HepG2 (cell line): Measurements from ENCODE around the gene MNAT1. TPM values are rescaled to one million over a fixed set of nuclear protein-coding genes. Genes with fewer than 3 reads are reported as not detected.

ENCODE experiments used
- ATAC-seq: fragments of 200-7000 bp; cut with Tn5 transposase; 3 replicates; pipeline ENCODE4 v1.9.1; 2020; ENCODE audit warnings: mild to moderate bottlenecking, moderate library complexity
- BruUV-seq: library from RNA; stranded (reverse); fragments of 400-500 nt; replicated peaks from 2 replicates; lab custom pipeline; 2021; lab: Mats Ljungman, UMichigan
- CTCF ChIA-PET: fragments of 300-600 bp; formaldehyde crosslinking; extraction: SDS; loops from one replicate; lab custom pipeline; 2021; ENCODE audit warnings: low total read pairs, inconsistent platforms, low intra/inter-chr PET ratio; lab: Yijun Ruan, JAX
- POLR2A ChIA-PET: fragments of 350-600 bp; sonication (Branson Sonifier 250); formaldehyde crosslinking; loops from one replicate; lab custom pipeline; 2020; ENCODE audit warnings: antibody characterized with exemption, inconsistent platforms; lab: Yijun Ruan, JAX
- DNase-seq: peaks from one replicate; pipeline ENCODE4 v3.0.0-alpha.2; 2015; ENCODE audit warnings: low spot score
- FAIRE-seq: peaks from 3 replicates; lab custom pipeline; 2011; peaks lifted over from hg19 to GRCh38; lab: Jason Lieb, UNC
- H2AFZ ChIP-seq: one replicate; pipeline ENCODE4 v1.6.1; 2011; ENCODE audit warnings: low read length, inconsistent platforms
- H3K27ac ChIP-seq: fragments of 300-600 bp; 3 replicates; pipeline ENCODE4 v1.8.0; 2011; ENCODE audit warnings: mixed run types, mild to moderate bottlenecking, mixed read lengths, low read length, inconsistent platforms; ENCODE audit not compliant: insufficient read depth; ENCODE audit errors: extremely low read length
- H3K27me3 ChIP-seq, 2 experiments: fragments of 200-600 bp in 1 of 2; 2 replicates in 1 of 2; 3 replicates in 1 of 2; pipeline versions ENCODE4 v1.6.0 to v1.8.0; 2011; ENCODE audit warnings: low read length in 2 of 2, mild to moderate bottlenecking in 2 of 2, moderate library complexity in 2 of 2, inconsistent platforms in 1 of 2; ENCODE audit not compliant: insufficient read depth in 2 of 2, control insufficient read depth in 1 of 2
- H3K36me3 ChIP-seq, 2 experiments: fragments of 200-600 bp in 1 of 2; replicated peaks in 1 of 2; 2 replicates in 1 of 2; 3 replicates in 1 of 2; pipeline versions ENCODE4 v1.5.1 to v1.8.0; 2011; ENCODE audit warnings: low read length in 2 of 2, inconsistent platforms in 1 of 2; ENCODE audit not compliant: insufficient read depth in 2 of 2, control insufficient read depth in 1 of 2
- H3K4me1 ChIP-seq: 2 replicates; pipeline ENCODE4 v1.5.1; 2012; ENCODE audit warnings: low read length, inconsistent platforms; ENCODE audit not compliant: insufficient read depth
- H3K4me2 ChIP-seq: 2 replicates; pipeline ENCODE4 v1.6.0; 2011; ENCODE audit warnings: low read depth, low read length, inconsistent platforms
- H3K4me3 ChIP-seq, 3 experiments: fragments of 200-600 bp in 1 of 3; sonication (generic), shearing (Covaris generic) in 1 of 3; replicated peaks in 1 of 3; 2 replicates each; pipeline ENCODE4 v1.5.1; 2011 to 2016; ENCODE audit warnings: low read length in 3 of 3, inconsistent platforms in 2 of 3, low read depth in 2 of 3, mild to moderate bottlenecking in 2 of 3, control low read depth in 1 of 3, mixed read lengths in 1 of 3; ENCODE audit not compliant: insufficient read depth in 1 of 3
- H3K79me2 ChIP-seq: one replicate; pipeline ENCODE4 v1.6.1; 2011; ENCODE audit warnings: low read length, inconsistent platforms; ENCODE audit not compliant: insufficient read depth
- H3K9ac ChIP-seq: 2 replicates; pipeline ENCODE4 v1.6.0; 2011; ENCODE audit warnings: mild to moderate bottlenecking, low read depth, low read length, inconsistent platforms; ENCODE audit not compliant: insufficient read depth
- H3K9me3 ChIP-seq: 2 replicates; pipeline ENCODE4 v1.5.1; 2012; ENCODE audit warnings: mild to moderate bottlenecking, low read length
- H4K20me1 ChIP-seq: 2 replicates; pipeline ENCODE4 v1.6.0; 2011; ENCODE audit warnings: inconsistent platforms, mild to moderate bottlenecking, low read length, moderate library complexity; ENCODE audit not compliant: insufficient read depth
- MYNN ChIP-seq: sonication (generic); formaldehyde crosslinking; IDR thresholded peaks from 2 replicates; pipeline ENCODE4 v1.4.0; 2020; ENCODE audit warnings: mild to moderate bottlenecking, low read depth, missing genetic modification reagents
- NRL ChIP-seq: sonication (generic); formaldehyde crosslinking; IDR thresholded peaks from 2 replicates; pipeline ENCODE4 v1.5.0; 2020; ENCODE audit warnings: missing genetic modification reagents, mild to moderate bottlenecking, moderate library complexity, borderline replicate concordance
- ONECUT2 ChIP-seq: sonication (generic); formaldehyde crosslinking; IDR thresholded peaks from 2 replicates; pipeline ENCODE4 v1.4.0; 2020; ENCODE audit warnings: missing genetic modification reagents
- WIZ ChIP-seq: sonication (generic); formaldehyde crosslinking; IDR thresholded peaks from 2 replicates; pipeline ENCODE4 v1.5.1; 2020; ENCODE audit warnings: mild to moderate bottlenecking, missing genetic modification reagents
- ZNF749 ChIP-seq: sonication (generic); formaldehyde crosslinking; IDR thresholded peaks from 2 replicates; pipeline ENCODE4 v1.8.0; 2022; ENCODE audit warnings: mild to moderate bottlenecking, missing genetic modification reagents, moderate library complexity, borderline replicate concordance
- ZNF768 ChIP-seq: sonication (generic); formaldehyde crosslinking; IDR thresholded peaks from 2 replicates; pipeline ENCODE4 v1.4.0; 2020; ENCODE audit warnings: missing genetic modification reagents
- WGBS: methylation state at CpG from one replicate; pipeline ENCODE4 v1.1.6; 2017; ENCODE audit warnings: low lambda C conversion rate; 5-methylcytosine and 5-hydroxymethylcytosine counted together
- in situ Hi-C: cut with HindIII; loops from 2 replicates; pipeline ENCODE4 v1.10.0; 2017; ENCODE audit warnings: low pct_unique_long_range_greater_than_20kb; ENCODE audit not compliant: extremely low pct_ligation_motif_present
- intact Hi-C: fragments of 100-400 bp; cut with micrococcal nuclease; formaldehyde crosslinking; loops from one replicate; pipeline ENCODE4 v1.10.0; 2022; ENCODE audit not compliant: unreplicated experiment
- polyA plus RNA-seq, 8 experiments: library from polyadenylated mRNA; depleted of rRNA in 3 of 8; stranded (reverse) in 7 of 8; unstranded in 1 of 8; fragments of >200 nt; fragmentation: Illumina TruSeq in 4 of 8; extraction: Trizol in 4 of 8; gene quantifications; 2 replicates each; pipeline versions ENCODE4 v1.2.1 to v1.2.3, GENCODE V29; 2011 to 2016; ENCODE audit warnings: low read depth in 4 of 8, missing spikeins in 1 of 8, mixed read lengths in 1 of 8; ENCODE audit not compliant: insufficient read depth in 1 of 8
- total RNA-seq, 5 experiments: library from RNA; depleted of rRNA; stranded (reverse); fragments of >200 nt; fragmentation: Illumina TruSeq; extraction: Trizol; gene quantifications; 2 replicates each; pipeline ENCODE4 v1.2.3, GENCODE V29; 2016; ENCODE audit warnings: low read depth in 1 of 5
- TF ChIP-seq, protein P1 (sequence below): IDR thresholded peaks from 2 replicates; pipeline ENCODE4 v1.6.1; 2012; ENCODE audit warnings: inconsistent platforms
- TF ChIP-seq, protein P2 (sequence below): fragments of 450-650 bp; IDR thresholded peaks from 2 replicates; pipeline ENCODE4 v1.6.1; 2017; ENCODE audit warnings: mild to moderate bottlenecking

The MNAT1 gene
- total and polyA plus RNA-seq, 2 of the 13 experiments (the other 11 are each of a cell fraction or from before 2014, with no cell fraction given), result 49.2 to 94.8 TPM

DNA sequence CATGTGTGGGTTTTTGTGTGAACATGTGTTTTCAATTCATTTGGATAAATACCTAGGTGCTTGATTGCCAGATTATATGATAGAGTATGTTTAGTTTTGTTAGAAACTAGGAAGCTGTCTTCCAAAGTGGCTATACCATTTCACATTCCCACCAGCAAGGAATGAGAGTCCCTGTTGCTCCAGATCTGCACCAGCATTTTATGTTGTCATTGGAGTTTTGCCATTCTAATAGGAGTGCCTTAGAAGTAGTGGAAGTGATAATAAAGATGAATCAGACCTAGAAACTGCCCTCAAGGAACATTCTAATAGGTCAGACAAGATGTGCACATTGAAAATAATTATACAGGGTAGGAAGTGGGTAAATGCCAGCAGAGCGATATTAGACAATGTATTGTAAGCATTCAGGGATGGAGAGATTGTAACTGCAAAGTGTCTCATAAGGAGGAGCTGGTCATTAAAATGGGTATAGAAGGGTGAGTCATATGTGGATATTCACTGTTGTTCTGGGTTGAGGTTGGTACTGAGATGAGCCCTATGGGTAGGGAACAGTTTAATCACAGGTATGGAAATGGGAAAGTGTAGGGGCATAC is 71.4 kb downstream of the MNAT1 start:
- H3K36me3 ChIP-seq, result peaks cover 0 to 8% of the 10 kb centered on the region in 2 experiments; a peak in 4 of 5 replicates
- FAIRE-seq, result no peak
- 94% methylated on average over 1 of the region's 1 CpG for WGBS
- no peaks in the 10 kb centered on the region for H3K4me1 ChIP-seq
- ChIA-PET CTCF (no interaction called here), POLR2A (no interaction called here)
- H3K4me2 ChIP-seq, result no peak overlapping the region
- intact Hi-C loops, result no loop called here
- ATAC-seq, result no peak
- no peaks in the 10 kb centered on the region for H3K79me2 ChIP-seq
- no peak overlapping the region for H3K9ac ChIP-seq
- H3K9me3 ChIP-seq, result no peaks in the 10 kb centered on the region
- H4K20me1 ChIP-seq, result no peaks in the 10 kb centered on the region
- BruUV-seq, result no TSS peak
- no peaks in the 10 kb centered on the region for H3K27me3 ChIP-seq
- in situ Hi-C loops, result no loop called here
- no peak overlapping the region for H3K27ac ChIP-seq
- DNase-seq, result no peak
- H2AFZ ChIP-seq, result no peak overlapping the region
- no peak overlapping the region for H3K4me3 ChIP-seq
- no peak for TF ChIP-seq WIZ (CRISPR knock-in tag)
- no peak for TF ChIP-seq ZNF768 (CRISPR knock-in tag)
- TF ChIP-seq, protein P1, sequence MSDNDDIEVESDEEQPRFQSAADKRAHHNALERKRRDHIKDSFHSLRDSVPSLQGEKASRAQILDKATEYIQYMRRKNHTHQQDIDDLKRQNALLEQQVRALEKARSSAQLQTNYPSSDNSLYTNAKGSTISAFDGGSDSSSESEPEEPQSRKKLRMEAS, result no peak
- TF ChIP-seq, protein P2, sequence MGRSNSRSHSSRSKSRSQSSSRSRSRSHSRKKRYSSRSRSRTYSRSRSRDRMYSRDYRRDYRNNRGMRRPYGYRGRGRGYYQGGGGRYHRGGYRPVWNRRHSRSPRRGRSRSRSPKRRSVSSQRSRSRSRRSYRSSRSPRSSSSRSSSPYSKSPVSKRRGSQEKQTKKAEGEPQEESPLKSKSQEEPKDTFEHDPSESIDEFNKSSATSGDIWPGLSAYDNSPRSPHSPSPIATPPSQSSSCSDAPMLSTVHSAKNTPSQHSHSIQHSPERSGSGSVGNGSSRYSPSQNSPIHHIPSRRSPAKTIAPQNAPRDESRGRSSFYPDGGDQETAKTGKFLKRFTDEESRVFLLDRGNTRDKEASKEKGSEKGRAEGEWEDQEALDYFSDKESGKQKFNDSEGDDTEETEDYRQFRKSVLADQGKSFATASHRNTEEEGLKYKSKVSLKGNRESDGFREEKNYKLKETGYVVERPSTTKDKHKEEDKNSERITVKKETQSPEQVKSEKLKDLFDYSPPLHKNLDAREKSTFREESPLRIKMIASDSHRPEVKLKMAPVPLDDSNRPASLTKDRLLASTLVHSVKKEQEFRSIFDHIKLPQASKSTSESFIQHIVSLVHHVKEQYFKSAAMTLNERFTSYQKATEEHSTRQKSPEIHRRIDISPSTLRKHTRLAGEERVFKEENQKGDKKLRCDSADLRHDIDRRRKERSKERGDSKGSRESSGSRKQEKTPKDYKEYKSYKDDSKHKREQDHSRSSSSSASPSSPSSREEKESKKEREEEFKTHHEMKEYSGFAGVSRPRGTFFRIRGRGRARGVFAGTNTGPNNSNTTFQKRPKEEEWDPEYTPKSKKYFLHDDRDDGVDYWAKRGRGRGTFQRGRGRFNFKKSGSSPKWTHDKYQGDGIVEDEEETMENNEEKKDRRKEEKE, result no peak
- no peak for TF ChIP-seq ZNF749 (CRISPR knock-in tag)
- TF ChIP-seq MYNN (CRISPR knock-in tag), result no peak
- TF ChIP-seq ONECUT2 (CRISPR knock-in tag), result no peak
- no peak for TF ChIP-seq NRL (CRISPR knock-in tag)
